ENCODE results near the gene ANKRD10. TPM values are rescaled to one million over a fixed set of nuclear protein-coding genes. Genes with fewer than 3 reads are reported as not detected.

The ANKRD10 gene
- total and polyA plus RNA-seq, 2 of the 8 experiments (the other 6 are each of a cell fraction or from before 2014, with no cell fraction given): 146 to 218 TPM

GRCh38 chr13:110881839-110882627, 32.8 kb downstream of the ANKRD10 start (continued):
- TF ChIP-seq, protein P1, sequence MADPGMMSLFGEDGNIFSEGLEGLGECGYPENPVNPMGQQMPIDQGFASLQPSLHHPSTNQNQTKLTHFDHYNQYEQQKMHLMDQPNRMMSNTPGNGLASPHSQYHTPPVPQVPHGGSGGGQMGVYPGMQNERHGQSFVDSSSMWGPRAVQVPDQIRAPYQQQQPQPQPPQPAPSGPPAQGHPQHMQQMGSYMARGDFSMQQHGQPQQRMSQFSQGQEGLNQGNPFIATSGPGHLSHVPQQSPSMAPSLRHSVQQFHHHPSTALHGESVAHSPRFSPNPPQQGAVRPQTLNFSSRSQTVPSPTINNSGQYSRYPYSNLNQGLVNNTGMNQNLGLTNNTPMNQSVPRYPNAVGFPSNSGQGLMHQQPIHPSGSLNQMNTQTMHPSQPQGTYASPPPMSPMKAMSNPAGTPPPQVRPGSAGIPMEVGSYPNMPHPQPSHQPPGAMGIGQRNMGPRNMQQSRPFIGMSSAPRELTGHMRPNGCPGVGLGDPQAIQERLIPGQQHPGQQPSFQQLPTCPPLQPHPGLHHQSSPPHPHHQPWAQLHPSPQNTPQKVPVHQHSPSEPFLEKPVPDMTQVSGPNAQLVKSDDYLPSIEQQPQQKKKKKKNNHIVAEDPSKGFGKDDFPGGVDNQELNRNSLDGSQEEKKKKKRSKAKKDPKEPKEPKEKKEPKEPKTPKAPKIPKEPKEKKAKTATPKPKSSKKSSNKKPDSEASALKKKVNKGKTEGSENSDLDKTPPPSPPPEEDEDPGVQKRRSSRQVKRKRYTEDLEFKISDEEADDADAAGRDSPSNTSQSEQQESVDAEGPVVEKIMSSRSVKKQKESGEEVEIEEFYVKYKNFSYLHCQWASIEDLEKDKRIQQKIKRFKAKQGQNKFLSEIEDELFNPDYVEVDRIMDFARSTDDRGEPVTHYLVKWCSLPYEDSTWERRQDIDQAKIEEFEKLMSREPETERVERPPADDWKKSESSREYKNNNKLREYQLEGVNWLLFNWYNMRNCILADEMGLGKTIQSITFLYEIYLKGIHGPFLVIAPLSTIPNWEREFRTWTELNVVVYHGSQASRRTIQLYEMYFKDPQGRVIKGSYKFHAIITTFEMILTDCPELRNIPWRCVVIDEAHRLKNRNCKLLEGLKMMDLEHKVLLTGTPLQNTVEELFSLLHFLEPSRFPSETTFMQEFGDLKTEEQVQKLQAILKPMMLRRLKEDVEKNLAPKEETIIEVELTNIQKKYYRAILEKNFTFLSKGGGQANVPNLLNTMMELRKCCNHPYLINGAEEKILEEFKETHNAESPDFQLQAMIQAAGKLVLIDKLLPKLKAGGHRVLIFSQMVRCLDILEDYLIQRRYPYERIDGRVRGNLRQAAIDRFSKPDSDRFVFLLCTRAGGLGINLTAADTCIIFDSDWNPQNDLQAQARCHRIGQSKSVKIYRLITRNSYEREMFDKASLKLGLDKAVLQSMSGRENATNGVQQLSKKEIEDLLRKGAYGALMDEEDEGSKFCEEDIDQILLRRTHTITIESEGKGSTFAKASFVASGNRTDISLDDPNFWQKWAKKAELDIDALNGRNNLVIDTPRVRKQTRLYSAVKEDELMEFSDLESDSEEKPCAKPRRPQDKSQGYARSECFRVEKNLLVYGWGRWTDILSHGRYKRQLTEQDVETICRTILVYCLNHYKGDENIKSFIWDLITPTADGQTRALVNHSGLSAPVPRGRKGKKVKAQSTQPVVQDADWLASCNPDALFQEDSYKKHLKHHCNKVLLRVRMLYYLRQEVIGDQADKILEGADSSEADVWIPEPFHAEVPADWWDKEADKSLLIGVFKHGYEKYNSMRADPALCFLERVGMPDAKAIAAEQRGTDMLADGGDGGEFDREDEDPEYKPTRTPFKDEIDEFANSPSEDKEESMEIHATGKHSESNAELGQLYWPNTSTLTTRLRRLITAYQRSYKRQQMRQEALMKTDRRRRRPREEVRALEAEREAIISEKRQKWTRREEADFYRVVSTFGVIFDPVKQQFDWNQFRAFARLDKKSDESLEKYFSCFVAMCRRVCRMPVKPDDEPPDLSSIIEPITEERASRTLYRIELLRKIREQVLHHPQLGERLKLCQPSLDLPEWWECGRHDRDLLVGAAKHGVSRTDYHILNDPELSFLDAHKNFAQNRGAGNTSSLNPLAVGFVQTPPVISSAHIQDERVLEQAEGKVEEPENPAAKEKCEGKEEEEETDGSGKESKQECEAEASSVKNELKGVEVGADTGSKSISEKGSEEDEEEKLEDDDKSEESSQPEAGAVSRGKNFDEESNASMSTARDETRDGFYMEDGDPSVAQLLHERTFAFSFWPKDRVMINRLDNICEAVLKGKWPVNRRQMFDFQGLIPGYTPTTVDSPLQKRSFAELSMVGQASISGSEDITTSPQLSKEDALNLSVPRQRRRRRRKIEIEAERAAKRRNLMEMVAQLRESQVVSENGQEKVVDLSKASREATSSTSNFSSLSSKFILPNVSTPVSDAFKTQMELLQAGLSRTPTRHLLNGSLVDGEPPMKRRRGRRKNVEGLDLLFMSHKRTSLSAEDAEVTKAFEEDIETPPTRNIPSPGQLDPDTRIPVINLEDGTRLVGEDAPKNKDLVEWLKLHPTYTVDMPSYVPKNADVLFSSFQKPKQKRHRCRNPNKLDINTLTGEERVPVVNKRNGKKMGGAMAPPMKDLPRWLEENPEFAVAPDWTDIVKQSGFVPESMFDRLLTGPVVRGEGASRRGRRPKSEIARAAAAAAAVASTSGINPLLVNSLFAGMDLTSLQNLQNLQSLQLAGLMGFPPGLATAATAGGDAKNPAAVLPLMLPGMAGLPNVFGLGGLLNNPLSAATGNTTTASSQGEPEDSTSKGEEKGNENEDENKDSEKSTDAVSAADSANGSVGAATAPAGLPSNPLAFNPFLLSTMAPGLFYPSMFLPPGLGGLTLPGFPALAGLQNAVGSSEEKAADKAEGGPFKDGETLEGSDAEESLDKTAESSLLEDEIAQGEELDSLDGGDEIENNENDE (IDR thresholded peaks at IDR 0.05; ENCODE audit: insufficient replicate concordance, low read length): no peak
- TF ChIP-seq SAP30 (IDR thresholded peaks at IDR 0.05; ENCODE audit: insufficient read depth, insufficient replicate concordance, low read length): no peak
- TF ChIP-seq BRCA1 (IDR thresholded peaks at IDR 0.05; ENCODE audit: low read depth, low read length): no peak
- no peak for TF ChIP-seq HDAC2 (IDR thresholded peaks at IDR 0.05; ENCODE audit: borderline replicate concordance in 1 of 2, low read depth in 2 of 2, low read length in 2 of 2)
- no peak for TF ChIP-seq KDM5A (IDR thresholded peaks at IDR 0.05; ENCODE audit: low read length)

Measured in H1 (cell line).